G401.6 (cell line): ENCODE data around the gene GSTM3.

Experiments
- FAIRE-seq: peaks from 2 replicates; lab custom pipeline; 2012; peaks lifted over from hg19 to GRCh38; lab: Jason Lieb, UNC

The GSTM3 gene

GRCh38 chr1:109740615-109741373 lies at the start of gene GSTM3:
GSTM3 (minus strand) TSS chr1:109741038; CDS start chr1:109740287, 751 bp downstream.
- FAIRE-seq: no peak

- no peak for FAIRE-seq
Observed at GRCh38 chr1:109790329-109790728, 49.5 kb upstream of the GSTM3 start.

GRCh38 chr1:109789551-109790180 lies 48.8 kb upstream of the GSTM3 start:
- no peak for FAIRE-seq

GRCh38 chr1:109788695-109789521 lies 48.1 kb upstream of the GSTM3 start:
- FAIRE-seq: no peak

- FAIRE-seq: no peak
Observed at GRCh38 chr1:109787845-109788601, 47.2 kb upstream of the GSTM3 start.

- no peak for FAIRE-seq
Observed at GRCh38 chr1:109787211-109787844, 46.5 kb upstream of the GSTM3 start.

GRCh38 chr1:109786531-109787021 lies 45.7 kb upstream of the GSTM3 start:
- FAIRE-seq: no peak

- no peak for FAIRE-seq
Observed at GRCh38 chr1:109786112-109786480, 45.3 kb upstream of the GSTM3 start.

- FAIRE-seq: no peak
Observed at GRCh38 chr1:109785446-109786111, 44.7 kb upstream of the GSTM3 start.

GRCh38 chr1:109784551-109785252 lies 43.9 kb upstream of the GSTM3 start:
- FAIRE-seq: no peak

GRCh38 chr1:109783436-109783835 lies 42.6 kb upstream of the GSTM3 start:
- FAIRE-seq: peak; percentile 94

GRCh38 chr1:109782927-109783326 lies 42.1 kb upstream of the GSTM3 start:
- FAIRE-seq: no peak

GRCh38 chr1:109782514-109782913 lies 41.7 kb upstream of the GSTM3 start:
- FAIRE-seq: no peak

GRCh38 chr1:109781806-109782205 lies 41.0 kb upstream of the GSTM3 start:
- no peak for FAIRE-seq

- no peak for FAIRE-seq
Observed at GRCh38 chr1:109780982-109781381, 40.1 kb upstream of the GSTM3 start.

- no peak for FAIRE-seq
Observed at GRCh38 chr1:109777980-109778625, 37.3 kb upstream of the GSTM3 start.

GRCh38 chr1:109777436-109777835 lies 36.6 kb upstream of the GSTM3 start:
- no peak for FAIRE-seq

GRCh38 chr1:109776911-109777310 lies 36.1 kb upstream of the GSTM3 start:
- FAIRE-seq: peak; percentile 36

GRCh38 chr1:109776206-109776835 lies 35.5 kb upstream of the GSTM3 start:
- no peak for FAIRE-seq
